MM.1S (cell line): Measurements from ENCODE around the gene SOX10.

ENCODE experiments used
- CTCF ChIP-seq: fragments of 300-600 bp; sonication (generic); IDR thresholded peaks from 2 replicates; pipeline ENCODE4 v1.5.1; 2016; ENCODE audit warnings: antibody characterized with exemption, low read length, mixed read lengths
- EZH2 ChIP-seq: fragments of 300-600 bp; sonication (generic); optimal IDR thresholded peaks from 2 replicates; pipeline ENCODE3; 2017; ENCODE audit warnings: low read depth, mild to moderate bottlenecking, antibody characterized with exemption, low read length, mixed read lengths
- EZH2phosphoT487 ChIP-seq: fragments of 300-600 bp; sonication (generic); IDR thresholded peaks from 2 replicates; pipeline ENCODE4 v1.6.1; 2018; ENCODE audit warnings: antibody characterized with exemption, low read length

GRCh38 chr22:37972527-37972926 is 11.8 kb downstream of the SOX10 start:
- TF ChIP-seq CTCF (no peak), EZH2 (no peak), EZH2phosphoT487 (no peak)
